AG10803 (cell line): ENCODE data around the gene HNRNPUL1.
A peak's percentile ranks its signal among the peaks of the same experiment; 100 is the strongest.

Experiments used
- DNase-seq: peaks from one replicate; pipeline ENCODE4 v3.0.0; 2010; ENCODE audit warnings: low read depth
- H3K4me3 ChIP-seq: 2 replicates; pipeline ENCODE4 v1.5.1; 2011; ENCODE audit warnings: mild to moderate bottlenecking, low read length, control low read depth
- TF ChIP-seq, protein P1 (sequence below): conservative IDR thresholded peaks from 2 replicates; pipeline ENCODE4 v1.5.1; 2011; ENCODE audit warnings: mild to moderate bottlenecking, low read length, control low read depth, inconsistent platforms

Gene HNRNPUL1

DNA sequence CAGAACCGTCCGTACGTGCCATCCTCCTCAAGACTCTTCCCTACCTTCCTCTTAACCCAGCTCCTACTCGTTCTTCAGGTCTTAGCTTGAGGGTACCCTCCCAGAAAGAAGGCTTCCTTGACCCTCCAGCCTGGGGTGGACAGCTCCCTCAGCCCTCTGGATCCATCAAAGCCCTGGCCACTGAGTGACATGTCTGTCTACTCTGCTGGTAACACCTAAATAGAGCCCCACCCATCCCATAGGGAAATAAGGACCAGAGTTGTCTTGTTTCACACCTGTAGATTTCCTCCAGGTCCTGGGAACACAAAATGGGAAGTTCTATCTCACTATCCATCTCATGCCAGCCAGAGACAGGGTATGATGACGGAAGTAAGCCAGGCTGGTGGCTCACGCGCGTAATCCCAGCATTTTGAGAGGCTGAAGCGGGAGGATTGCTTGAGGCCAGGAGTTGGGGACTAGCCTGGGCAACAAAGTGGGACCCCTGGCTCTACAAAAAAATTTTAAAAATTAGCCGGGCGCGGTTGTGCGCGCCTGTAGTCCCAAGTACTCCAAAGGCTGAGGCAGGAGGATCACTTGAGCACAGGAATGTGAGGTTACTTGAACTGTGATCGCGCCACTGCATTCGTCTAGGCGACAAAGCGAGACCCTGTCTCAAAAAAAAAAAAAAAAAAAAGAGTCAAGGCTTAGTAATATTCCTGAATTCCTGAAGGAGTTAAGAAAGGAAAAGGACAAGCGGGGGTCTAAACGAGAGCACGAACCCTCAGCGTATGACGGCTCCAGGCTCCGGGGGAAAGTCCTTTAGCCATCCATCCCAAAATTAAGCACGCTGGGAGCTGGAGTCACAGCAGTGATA, 45.2 kb downstream of the HNRNPUL1 start:
- DNase-seq = peak; percentile 33
- TF ChIP-seq, protein P1, sequence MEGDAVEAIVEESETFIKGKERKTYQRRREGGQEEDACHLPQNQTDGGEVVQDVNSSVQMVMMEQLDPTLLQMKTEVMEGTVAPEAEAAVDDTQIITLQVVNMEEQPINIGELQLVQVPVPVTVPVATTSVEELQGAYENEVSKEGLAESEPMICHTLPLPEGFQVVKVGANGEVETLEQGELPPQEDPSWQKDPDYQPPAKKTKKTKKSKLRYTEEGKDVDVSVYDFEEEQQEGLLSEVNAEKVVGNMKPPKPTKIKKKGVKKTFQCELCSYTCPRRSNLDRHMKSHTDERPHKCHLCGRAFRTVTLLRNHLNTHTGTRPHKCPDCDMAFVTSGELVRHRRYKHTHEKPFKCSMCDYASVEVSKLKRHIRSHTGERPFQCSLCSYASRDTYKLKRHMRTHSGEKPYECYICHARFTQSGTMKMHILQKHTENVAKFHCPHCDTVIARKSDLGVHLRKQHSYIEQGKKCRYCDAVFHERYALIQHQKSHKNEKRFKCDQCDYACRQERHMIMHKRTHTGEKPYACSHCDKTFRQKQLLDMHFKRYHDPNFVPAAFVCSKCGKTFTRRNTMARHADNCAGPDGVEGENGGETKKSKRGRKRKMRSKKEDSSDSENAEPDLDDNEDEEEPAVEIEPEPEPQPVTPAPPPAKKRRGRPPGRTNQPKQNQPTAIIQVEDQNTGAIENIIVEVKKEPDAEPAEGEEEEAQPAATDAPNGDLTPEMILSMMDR = no peak
- peak overlapping the region; percentile 95 for H3K4me3 ChIP-seq

DNA sequence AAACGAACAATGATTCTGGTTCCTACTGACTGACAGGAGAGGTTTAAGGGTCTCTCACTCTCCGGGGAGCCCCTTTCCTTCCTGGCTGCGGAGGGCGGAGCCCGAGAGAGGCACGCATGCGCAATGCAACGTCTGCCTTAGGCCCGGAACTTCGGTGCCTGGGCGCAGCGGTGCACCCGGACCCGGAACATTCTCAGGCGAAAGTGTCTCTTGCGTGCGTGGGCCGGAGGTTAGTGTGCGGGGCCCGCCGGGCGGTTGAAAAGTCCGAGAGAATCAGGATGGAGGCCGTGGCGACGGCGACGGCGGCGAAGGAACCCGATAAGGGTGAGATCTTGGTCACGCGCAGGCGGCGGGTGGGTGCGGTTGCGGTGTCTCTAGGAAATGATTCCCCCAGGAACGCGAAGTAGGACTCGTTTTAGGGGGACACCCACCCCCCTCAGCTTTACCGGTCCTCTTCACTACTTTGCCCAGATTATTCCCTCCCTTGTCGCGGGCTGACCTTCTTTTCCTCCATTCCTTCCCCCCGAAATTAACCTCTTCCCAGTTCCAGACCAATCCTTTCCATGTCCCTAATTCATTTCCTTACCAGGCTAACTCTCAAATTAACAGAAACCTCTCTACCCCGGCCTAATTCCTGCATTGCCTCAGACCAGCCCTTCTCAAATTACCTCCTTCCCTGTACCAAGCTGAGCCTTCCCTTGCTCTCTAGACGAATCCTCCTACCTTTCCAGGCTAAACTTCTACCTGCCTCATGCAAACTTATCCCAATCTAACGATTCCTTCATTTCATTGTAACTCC, 46.1 kb downstream of the HNRNPUL1 start, which contains the start of gene CCDC97:
CCDC97 (plus strand) TSS at position 140 of the 799 bp plus-strand sequence; CDS start at position 279, 139 bp downstream.
- H3K4me3 ChIP-seq = peak within 1 kb of the TSS; percentile 95
- TF ChIP-seq, protein P1 = no peak
- DNase-seq = peak; percentile 84

DNA sequence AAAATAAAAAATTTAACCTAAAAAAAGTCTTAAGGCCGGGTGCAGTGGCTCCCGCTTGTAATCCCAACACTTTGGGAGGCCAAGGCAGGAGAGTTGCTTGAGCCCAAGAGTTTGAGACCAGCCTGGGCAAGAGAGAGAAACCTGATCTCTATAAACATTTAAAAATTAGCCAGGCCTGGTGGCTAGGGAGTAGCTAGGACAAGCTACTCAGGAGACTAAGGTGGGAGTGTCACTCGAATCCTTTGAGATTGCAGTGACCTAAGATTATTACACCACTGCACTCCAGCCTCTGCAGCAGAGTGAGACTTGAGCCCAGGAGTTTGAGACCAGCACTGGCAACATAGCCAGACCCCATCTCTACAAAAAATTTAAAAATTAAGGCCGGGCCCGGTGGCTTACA, 46.9 kb downstream of the HNRNPUL1 start:
- TF ChIP-seq, protein P1 = no peak
- H3K4me3 ChIP-seq = peak overlapping the region; percentile 95
- no peak for DNase-seq

DNA sequence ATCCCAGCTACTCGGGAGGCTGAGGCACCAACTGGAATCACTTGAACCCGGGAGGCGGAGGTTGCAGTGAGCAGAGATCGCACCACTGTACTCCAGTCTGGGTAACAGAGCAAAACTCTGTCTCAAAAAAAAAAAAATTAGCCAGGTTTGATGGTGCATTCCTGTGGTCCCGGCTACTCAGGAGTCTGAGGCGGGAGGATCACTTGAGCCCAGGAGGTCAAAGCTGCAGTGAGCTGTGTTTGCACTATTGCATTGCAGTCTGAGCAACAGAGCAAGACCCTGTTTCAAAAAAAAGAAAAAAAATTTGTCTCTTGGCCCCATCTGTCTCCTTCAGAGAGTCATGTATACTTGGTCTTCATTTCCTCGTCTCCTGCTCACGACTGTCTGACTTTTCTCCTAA, 47.4 kb downstream of the HNRNPUL1 start:
- peak overlapping the region; percentile 95; the same call in 1 of the 2 replicates for H3K4me3 ChIP-seq
- no peak for DNase-seq
- TF ChIP-seq, protein P1 = no peak

DNA sequence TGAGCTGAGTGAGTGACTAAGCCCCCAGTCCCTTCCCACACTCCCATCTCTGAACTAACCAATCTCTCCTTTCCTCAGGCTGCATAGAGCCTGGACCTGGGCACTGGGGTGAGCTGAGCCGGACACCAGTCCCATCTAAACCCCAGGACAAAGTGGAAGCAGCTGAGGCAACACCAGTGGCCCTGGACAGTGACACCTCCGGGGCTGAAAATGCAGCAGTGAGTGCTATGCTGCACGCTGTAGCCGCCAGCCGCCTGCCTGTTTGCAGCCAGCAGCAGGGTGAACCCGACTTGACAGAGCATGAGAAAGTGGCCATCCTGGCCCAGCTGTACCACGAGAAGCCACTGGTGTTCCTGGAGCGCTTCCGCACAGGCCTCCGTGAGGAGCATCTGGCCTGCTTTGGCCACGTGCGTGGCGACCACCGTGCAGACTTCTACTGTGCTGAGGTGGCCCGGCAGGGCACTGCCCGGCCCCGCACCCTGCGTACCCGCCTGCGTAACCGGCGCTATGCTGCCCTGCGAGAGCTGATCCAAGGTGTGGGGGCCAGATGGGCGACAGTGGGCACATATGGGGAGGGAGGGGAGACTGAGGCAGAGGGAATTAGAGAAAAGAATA, 52.2 kb downstream of the HNRNPUL1 start:
- no peak for DNase-seq
- H3K4me3 ChIP-seq = no peak overlapping the region
- TF ChIP-seq, protein P1 = no peak

DNA sequence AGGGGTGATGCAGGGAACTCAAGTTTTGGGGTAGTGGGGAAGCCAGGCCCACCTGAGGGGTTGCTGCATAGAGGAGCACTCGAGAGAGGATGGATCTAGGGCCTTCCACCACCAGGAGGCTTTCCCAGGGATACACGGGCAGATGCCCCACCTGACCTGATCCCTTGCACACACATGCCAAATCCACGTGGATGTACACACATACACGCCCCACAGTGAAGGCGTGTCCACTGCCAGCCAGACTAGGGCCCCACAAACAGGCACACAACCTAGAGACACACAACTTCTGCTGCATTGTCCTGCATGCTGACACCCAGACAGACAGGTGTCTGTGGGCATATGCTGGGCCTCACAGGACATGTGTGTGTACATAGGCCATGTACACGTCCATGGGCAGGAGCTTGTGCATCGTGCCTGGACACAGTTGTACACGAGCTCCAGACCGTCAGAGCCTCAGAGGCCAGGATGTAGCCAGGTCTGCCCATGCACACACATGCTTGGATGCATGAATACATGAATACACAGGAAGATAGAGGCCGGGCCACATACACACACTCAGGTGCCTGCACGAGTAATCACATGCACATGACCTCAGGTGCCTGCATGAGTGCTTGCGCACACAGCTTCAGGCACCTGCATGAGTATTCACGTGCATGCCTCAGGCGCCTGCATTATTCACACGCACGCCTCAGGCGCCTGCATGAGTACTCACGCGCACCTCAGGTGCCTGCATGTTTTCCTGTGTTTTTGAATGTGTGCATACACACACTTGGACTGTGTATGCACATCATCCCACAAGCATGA, 54.7 kb downstream of the HNRNPUL1 start:
- no peak for DNase-seq
- TF ChIP-seq, protein P1 = no peak
- no peak overlapping the region for H3K4me3 ChIP-seq
